ENCODE data around the gene IL9.

Gene IL9

DNA sequence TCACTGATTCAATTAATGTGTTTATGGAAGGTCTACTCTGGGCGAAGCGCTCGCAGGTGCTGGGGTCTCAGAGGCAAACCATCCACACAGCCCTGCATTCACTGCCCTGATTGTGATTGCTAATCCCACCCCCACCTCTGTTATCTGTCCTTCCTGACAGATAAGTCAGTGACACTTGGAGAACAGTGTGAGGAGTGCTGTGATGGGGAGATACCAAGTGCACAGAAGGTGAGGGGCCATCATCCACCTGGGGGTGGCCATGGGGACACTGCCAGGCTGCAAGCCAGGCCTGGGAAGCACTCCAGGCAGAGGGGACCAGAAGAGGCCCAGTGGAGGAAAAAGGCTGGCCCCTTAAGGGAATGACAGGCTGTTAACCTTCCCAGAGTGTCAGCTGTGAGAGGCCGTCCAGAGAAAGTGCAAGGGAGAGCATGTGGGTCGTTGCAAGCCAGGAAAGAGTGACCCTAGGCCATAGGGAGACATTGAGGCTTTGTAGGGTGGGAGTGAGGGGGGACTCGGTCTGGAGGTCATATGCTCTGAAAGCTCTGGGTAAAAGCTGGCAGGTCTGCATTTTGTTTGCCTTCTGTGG lies 18.0 kb downstream of the IL9 start:
- no peak for DNase-seq (ENCODE audit: low read depth)
- TF ChIP-seq, protein P1, sequence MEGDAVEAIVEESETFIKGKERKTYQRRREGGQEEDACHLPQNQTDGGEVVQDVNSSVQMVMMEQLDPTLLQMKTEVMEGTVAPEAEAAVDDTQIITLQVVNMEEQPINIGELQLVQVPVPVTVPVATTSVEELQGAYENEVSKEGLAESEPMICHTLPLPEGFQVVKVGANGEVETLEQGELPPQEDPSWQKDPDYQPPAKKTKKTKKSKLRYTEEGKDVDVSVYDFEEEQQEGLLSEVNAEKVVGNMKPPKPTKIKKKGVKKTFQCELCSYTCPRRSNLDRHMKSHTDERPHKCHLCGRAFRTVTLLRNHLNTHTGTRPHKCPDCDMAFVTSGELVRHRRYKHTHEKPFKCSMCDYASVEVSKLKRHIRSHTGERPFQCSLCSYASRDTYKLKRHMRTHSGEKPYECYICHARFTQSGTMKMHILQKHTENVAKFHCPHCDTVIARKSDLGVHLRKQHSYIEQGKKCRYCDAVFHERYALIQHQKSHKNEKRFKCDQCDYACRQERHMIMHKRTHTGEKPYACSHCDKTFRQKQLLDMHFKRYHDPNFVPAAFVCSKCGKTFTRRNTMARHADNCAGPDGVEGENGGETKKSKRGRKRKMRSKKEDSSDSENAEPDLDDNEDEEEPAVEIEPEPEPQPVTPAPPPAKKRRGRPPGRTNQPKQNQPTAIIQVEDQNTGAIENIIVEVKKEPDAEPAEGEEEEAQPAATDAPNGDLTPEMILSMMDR (IDR thresholded peaks at IDR 0.05; ENCODE audit: control insufficient read depth, insufficient read depth, low read depth, low read length, missing control alignments) = no peak
- no peak overlapping the region for H3K4me3 ChIP-seq (ENCODE audit: control insufficient read depth, low read depth, low read length)

DNA sequence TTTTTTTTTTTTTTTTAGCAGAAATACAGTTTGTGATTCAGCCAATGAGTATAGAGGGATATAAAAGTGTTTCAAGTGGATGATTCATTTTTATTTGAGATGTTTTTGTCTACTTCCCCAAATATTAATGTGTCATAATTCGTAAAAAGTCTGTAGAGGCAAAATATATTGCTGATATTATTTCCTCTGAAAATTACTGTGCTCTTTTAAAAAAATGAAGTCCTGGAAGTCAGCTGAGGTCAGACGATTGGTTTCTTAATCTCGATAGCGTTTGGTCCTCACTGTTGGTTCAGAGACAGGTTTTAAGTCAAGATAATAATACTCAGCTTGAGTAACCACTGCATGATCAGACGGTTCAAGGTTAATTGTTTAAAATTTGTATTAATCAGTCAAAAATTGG lies 19.5 kb downstream of the IL9 start:
- no peak for DNase-seq (ENCODE audit: low read depth)
- TF ChIP-seq, protein P1 (IDR thresholded peaks at IDR 0.05; ENCODE audit: control insufficient read depth, insufficient read depth, low read depth, low read length, missing control alignments) = no peak

DNA sequence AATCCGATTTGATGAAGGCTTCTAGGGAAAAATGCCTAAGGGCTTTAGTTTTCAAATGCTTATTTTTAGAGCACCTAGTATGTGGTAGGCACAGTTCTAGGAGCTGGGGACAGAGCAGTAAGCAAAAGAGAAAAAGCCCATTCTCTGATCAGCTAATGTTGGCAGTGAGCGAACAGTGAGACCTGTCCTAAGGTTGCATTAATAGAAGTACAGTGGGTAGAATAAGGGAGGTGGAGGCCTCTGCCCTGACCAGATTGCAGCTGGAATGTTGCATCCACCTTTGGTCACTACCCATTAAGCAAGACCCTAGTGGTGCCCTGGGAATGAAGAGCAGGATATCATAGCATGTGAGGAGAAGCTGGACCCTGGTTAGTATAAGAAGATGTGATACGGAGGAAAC lies 20.1 kb downstream of the IL9 start:
- TF ChIP-seq, protein P1 (IDR thresholded peaks at IDR 0.05; ENCODE audit: control insufficient read depth, insufficient read depth, low read depth, low read length, missing control alignments) = no peak
- DNase-seq (ENCODE audit: low read depth) = no peak
- no peak overlapping the region for H3K4me3 ChIP-seq (ENCODE audit: control insufficient read depth, low read depth, low read length)

More for the DNA sequence above, 19.5 kb downstream of the IL9 start:
- H3K4me3 ChIP-seq (ENCODE audit: control insufficient read depth, low read depth, low read length) = no peak overlapping the region

DNA sequence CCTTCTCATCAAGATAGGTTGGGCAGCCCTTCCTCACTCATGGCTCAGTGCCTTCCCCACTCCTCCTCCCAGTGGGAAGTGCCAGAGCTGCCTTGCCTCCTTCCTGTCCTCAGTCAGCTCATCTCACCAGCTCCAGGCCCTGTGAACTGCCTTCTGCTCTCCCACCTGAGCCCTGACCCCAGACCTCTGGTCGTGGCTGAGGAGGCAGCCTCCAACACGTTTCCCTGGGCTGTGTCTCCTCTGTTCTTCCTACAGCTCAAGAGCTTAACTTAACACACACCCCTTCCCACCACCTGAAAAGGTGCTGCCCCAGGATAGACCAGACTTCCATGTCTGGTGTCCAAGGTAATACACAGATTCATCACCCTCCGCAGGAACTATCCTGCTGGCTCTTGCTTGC lies 21.2 kb downstream of the IL9 start:
- H3K4me3 ChIP-seq (ENCODE audit: control insufficient read depth, low read depth, low read length) = no peak overlapping the region
- no peak for DNase-seq (ENCODE audit: low read depth)
- TF ChIP-seq, protein P1 (IDR thresholded peaks at IDR 0.05; ENCODE audit: control insufficient read depth, insufficient read depth, low read depth, low read length, missing control alignments) = no peak

DNA sequence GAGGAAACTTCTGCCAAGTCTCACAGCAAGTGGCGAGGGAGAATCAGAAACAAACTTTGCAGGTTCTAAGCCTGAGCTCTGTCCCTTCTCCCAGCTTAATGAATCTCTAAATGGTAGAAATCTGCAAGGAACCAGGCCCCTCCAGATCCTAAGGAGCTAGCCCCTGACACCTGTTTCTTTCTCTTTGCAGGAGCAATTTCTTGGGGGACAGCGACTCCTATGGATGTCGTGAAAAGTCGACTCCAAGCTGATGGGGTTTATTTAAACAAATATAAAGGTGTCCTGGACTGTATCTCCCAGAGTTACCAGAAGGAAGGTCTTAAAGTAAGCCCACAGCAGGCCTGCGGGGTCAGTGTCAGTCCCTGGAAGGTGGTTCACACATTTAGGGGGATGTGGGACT lies 21.8 kb downstream of the IL9 start:
- H3K4me3 ChIP-seq (ENCODE audit: control insufficient read depth, low read depth, low read length) = no peak overlapping the region
- DNase-seq (ENCODE audit: low read depth) = no peak
- TF ChIP-seq, protein P1 (IDR thresholded peaks at IDR 0.05; ENCODE audit: control insufficient read depth, insufficient read depth, low read depth, low read length, missing control alignments) = no peak

DNA sequence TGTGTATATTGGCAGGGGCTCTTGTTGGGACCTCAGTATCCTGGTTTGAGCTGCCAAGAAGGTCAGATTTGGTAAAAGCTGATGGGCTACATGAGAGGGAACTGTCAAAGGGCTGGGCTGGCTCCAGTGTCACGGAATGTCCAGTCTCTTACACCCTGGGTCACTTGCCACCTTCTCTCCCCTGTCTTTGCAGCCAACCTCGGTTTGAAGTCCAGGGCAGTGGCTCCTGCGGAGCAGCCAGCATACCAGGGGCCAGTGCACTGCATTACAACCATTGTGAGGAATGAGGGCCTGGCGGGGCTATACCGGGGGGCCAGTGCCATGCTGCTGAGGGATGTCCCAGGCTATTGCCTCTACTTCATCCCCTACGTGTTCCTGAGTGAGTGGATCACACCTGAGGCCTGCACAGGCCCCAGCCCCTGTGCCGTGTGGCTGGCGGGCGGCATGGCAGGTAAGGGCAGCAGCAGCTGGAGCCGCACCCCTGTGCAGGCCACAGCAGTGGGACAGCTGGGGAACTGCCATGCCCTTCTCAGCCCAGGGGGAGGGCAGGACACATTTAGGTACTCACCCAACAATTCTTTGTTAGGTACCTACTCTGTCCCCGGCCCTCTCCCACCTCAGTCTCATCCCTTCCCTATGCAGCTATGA lies 24.2 kb downstream of the IL9 start:
- TF ChIP-seq, protein P1 (IDR thresholded peaks at IDR 0.05; ENCODE audit: control insufficient read depth, insufficient read depth, low read depth, low read length, missing control alignments) = no peak
- no peak for DNase-seq (ENCODE audit: low read depth)
- H3K4me3 ChIP-seq (ENCODE audit: control insufficient read depth, low read depth, low read length) = no peak overlapping the region
